GM18909 (cell line): Measurements from ENCODE around the gene TMPRSS6.

ENCODE experiments used
- ATAC-seq: cut with Tn5 transposase; IDR thresholded peaks from one replicate; pipeline ENCODE4 v1.9.1; 2021; ENCODE audit warnings: mild to moderate bottlenecking; ENCODE audit not compliant: unreplicated experiment, poor library complexity

TMPRSS6 gene

GRCh38 chr22:37069719-37070118 is 39.8 kb downstream of the TMPRSS6 start:
- ATAC-seq = no peak

- ATAC-seq = no peak
These were observed 40.2 kb downstream of the TMPRSS6 start for GRCh38 chr22:37069319-37069718.

- ATAC-seq = no peak
These were observed 40.7 kb downstream of the TMPRSS6 start for GRCh38 chr22:37068859-37069258.

DNA sequence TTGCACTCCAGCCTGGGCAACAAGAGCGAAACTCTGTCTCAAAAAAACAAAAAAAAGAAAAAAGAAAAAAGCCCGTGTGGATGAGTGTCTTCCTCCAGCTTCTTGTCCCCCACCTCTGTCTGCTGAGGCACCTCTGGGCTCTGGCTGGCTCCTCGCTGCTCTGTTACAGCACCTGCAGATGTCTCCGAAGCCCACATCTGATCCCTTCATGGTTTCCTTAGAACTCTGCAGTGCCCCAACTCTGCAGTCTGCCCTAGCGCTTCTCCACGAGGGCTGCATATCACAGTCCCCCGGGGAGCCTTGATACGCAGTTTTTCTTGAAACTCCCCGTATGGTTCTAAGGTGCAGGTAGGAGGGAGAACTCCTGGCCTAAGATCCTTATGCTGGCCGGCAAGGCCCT is 42.1 kb downstream of the TMPRSS6 start:
- no peak for ATAC-seq

DNA sequence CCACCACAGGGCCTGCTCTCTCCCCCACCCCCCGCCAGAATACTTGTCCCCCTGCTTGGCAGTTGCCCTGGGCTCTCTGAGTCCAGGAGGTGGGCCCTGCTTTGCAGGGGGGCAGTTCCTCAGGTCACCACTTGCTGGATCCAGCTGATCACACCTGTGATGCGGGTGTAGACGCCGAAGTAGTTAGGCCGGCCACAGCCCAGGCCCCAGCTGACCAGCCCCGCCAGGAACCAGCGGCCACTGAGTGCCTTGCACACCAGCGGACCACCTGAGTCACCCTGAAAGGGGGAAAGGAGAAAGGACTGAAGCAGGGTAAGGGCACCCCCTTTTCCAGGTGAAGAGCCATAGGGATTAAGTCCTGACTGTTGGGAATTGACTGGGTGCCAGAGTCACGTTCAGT is 43.6 kb downstream of the TMPRSS6 start:
- no peak for ATAC-seq

DNA sequence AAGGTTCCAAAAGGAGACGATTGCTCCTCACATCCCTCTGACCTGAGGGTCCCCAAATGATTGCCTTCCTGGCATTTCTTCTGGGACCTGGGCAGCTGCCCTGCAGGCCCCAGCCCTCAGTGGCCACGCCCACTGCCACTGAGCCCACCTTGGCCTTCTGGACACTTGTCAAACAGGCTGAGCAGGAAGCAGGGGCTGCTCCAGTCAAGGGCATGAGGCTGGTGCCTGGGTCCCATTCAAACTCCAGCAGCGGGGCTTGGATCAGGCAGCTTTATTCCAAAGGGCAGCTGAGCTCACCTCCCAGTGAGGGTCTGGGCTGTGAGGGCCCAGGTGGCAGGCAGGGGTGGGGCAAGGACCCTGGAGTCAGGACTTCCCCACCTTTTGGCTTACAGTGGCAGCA is 44.3 kb downstream of the TMPRSS6 start:
- no peak for ATAC-seq

GRCh38 chr22:37064553-37064952 is 45.0 kb downstream of the TMPRSS6 start:
- no peak for ATAC-seq

- ATAC-seq = no peak
These were observed 45.8 kb downstream of the TMPRSS6 start for GRCh38 chr22:37063431-37064420.

DNA sequence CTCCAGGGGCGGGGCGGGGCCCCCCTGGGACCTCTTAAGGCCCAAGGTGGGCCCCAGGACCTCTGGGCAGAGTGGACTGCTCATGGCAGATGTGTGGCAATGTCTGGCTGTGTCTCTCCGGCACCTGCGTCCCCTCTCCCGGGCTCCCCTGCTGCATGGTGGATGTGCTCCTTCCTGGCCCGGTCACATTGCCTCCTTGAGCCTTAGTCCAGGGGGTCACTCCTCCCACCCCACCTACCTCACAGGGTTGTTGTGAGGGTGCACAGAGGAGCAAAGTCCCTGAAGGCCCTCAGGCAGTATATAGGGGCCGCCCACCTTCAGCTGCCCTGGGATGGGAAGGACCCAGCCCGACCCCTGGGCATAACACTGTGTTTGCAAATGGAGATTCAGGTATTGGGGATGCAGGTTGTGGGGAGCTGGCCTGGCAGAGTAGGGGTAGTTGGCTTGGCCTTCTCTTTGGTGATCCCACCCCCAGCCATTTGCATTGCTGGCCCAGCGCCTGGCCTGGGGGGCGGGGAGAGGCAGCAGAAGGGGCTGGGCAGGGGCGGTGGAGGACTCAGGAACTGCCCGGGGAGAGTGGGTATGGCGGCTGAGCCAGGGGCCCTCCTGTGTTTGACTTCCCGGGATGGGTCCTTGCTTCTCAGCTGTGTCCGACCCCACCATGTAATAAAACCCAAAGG is 46.7 kb downstream of the TMPRSS6 start:
- ATAC-seq = no peak

- ATAC-seq = no peak
These were observed 47.2 kb downstream of the TMPRSS6 start for GRCh38 chr22:37062376-37062675.

DNA sequence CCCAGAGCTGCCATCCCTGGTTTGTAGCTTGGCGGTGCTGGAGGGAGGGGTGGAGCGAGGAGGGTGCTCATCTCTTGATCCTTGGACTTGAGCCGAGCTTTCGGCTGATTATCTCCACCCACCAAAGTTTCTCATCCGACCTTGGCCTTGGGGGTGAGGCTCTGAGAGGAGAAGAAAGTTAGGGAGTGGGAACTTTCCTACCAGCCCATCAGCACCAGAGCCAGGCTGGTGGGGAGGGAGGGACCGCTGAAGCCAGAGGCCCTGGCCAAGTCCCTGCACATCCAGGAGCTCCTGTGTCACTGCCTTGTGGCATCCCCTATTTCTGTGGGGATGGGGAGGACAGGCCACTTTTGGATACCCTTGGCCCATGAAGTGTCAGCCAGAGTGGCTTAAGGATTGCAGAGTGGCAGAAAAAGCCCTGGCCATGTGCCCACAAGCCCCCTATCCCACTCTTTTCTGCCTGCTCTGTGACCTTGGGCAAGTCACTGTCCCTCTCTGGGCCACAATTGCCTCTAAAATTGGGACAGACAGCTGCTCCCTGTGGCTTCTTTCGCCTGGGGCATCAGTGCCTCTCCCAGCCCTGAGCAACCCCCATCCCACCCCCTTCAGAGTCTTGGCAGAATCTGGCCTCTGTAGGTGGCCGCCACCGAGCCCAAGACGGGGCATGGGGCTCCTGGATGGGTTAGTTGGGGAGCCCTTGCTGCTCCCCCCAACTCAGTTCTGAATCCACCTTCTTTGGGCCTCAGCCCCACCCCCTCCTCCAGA is 47.7 kb downstream of the TMPRSS6 start:
- no peak for ATAC-seq

DNA sequence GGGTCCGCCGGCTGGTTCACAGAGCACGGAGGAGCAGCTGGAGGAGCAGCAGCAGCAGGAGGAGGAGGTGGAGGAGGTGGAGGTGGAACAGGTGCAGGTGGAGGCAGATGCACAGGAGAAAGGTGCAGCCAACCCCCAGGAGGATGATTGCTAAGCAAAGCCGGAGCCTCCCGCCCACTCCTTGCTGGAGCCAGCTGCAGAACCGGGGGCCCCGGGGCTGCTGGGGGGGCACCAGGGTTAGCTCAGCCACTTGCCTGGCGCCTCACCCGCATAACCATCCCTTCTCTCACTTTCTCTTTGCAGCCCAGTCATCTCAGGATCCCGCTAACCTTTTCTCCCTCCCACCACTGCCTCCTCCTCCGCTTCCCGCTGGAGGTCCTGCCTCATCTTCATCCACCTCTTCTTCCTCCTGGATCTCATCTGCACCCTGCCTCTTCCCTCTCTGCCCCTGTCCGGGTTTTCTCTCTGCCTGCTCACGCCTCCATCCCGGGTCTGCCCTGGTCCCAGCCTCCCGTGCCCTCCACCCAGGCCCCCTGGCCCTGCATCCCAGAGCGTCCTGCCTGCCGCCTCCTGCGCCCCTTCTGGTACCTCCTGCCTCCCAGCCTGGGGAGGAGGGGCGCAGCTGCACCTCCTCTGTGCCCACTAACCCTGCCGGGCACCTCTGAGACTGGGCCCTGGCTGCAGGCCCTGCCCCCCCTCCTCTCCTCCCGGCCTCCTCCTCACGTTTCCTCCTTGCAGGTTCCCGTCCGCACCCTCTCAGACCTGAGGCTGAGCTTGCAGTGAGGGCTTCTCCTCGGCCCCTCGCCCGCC is 48.5 kb downstream of the TMPRSS6 start:
- ATAC-seq = no peak

DNA sequence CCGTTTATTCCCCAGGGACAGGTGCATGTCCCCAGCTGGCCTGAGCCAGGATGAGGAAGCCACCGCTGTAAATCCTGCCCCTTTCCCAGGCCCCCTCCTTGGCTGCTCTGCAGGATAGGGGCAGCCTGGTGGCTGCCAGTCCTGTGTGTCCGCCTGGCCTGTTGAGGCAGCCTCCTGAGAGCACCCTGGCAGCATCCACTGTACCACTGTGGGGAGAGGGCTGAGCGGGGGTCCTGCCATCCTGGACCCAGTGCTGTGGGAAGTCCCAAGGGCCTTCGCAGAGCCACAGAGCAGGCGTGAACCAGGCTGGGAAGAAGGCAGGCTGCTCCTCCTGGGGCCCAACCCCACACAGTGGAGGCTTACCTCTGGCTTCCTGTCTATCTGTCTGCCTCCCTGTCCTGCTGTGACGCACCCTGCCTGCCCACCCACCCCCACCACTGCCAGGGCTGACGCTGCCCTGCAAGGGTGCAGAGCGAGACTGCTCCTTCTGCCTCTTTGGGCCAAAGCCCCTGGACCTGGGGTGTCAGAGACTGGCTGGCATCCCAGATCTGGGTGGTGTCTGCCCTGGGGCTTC is 49.5 kb downstream of the TMPRSS6 start:
- no peak for ATAC-seq

GRCh38 chr22:37058917-37059701 is 50.4 kb downstream of the TMPRSS6 start:
- ATAC-seq = no peak

DNA sequence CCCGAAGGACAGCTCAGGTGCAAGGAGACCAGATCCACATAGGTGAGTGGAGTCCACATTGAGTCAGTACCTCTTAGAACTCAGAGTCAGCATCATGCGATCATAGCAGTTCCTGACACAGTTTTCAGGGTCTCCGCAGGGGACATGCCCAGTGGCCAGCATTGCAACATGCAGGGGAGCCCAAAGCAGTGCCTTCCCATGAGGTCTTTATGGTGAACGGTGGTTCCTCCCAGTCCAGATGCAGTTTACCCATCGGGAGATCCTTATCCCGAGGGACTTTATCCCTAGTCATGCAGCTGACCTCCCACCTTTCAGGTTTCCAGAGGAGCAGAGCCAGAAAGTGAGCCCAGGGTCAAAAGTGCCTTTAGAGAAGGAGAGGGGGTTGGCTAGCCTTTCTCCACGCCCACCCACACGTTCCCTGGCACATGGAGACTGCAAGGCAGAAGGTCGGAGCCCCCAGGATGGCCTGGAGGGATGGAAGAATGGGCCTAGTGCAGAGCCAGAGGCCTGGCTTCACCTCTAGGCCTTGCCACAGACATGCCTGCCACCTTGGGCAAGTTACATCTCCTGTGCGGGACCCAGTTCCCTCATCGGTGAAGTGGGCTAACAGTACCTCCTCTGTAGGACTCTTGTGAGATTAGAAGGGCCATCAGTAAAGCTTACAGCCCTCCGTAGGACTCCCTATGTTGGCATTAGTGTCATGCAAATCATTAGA is 51.6 kb downstream of the TMPRSS6 start:
- no peak for ATAC-seq

GRCh38 chr22:37057226-37057625 is 52.3 kb downstream of the TMPRSS6 start:
- no peak for ATAC-seq

GRCh38 chr22:37056246-37056645 is 53.3 kb downstream of the TMPRSS6 start:
- ATAC-seq = no peak

GRCh38 chr22:37054600-37055365 is 54.7 kb downstream of the TMPRSS6 start:
- ATAC-seq = no peak
